ENCODE data around the gene NOP9.

Gene NOP9

GRCh38 chr14:24355009-24355408 is 55.4 kb downstream of the NOP9 start:
- no peak for TF ChIP-seq CTCF (IDR thresholded peaks at IDR 0.05; ENCODE audit: insufficient read depth, low read length, poor library complexity, severe bottlenecking)
- no peak for TF ChIP-seq EZH2phosphoT487 (conservative IDR thresholded peaks at IDR 0.05; ENCODE audit: low read length)
- Histone ChIP-seq H3K9me3 (ENCODE audit: insufficient read depth, low read length) (no peaks in the 10 kb centered on the region), H3K27ac (ENCODE audit: low read depth, low read length) (no peak overlapping the region), H3K4me3 (ENCODE audit: insufficient read depth, low read length, poor library complexity, severe bottlenecking) (no peak overlapping the region), H3K79me2 (ENCODE audit: insufficient read depth, low read length) (no peaks in the 10 kb centered on the region), H4K20me1 (ENCODE audit: low read depth, low read length) (no peaks in the 10 kb centered on the region), H2AFZ (ENCODE audit: low read depth, low read length, severe bottlenecking) (no peak overlapping the region), H3K9ac (ENCODE audit: low read length) (no peak overlapping the region), H3K27me3 (ENCODE audit: low read length) (no peaks in the 10 kb centered on the region), H3K36me3 (ENCODE audit: low read length) (no peaks in the 10 kb centered on the region), H3K9me2 (replicated peaks; ENCODE audit: insufficient read depth, low read length) (no peaks in the 10 kb centered on the region), H3F3A (ENCODE audit: insufficient read depth) (no peaks in the 10 kb centered on the region), H3K4me2 (ENCODE audit: low read depth, low read length, poor library complexity, severe bottlenecking) (no peak overlapping the region)

- Histone ChIP-seq H3K36me3 (ENCODE audit: low read length) (no peaks in the 10 kb centered on the region), H2AFZ (ENCODE audit: low read depth, low read length, severe bottlenecking) (no peak overlapping the region), H3F3A (ENCODE audit: insufficient read depth) (no peaks in the 10 kb centered on the region), H3K9ac (ENCODE audit: low read length) (no peak overlapping the region), H3K27me3 (ENCODE audit: low read length) (no peaks in the 10 kb centered on the region), H3K9me2 (replicated peaks; ENCODE audit: insufficient read depth, low read length) (no peaks in the 10 kb centered on the region), H3K9me3 (ENCODE audit: insufficient read depth, low read length) (no peaks in the 10 kb centered on the region), H3K4me2 (ENCODE audit: low read depth, low read length, poor library complexity, severe bottlenecking) (no peak overlapping the region), H3K79me2 (ENCODE audit: insufficient read depth, low read length) (no peaks in the 10 kb centered on the region), H3K27ac (ENCODE audit: low read depth, low read length) (no peak overlapping the region), H3K4me3 (ENCODE audit: insufficient read depth, low read length, poor library complexity, severe bottlenecking) (no peak overlapping the region), H4K20me1 (ENCODE audit: low read depth, low read length) (no peaks in the 10 kb centered on the region)
- TF ChIP-seq EZH2phosphoT487 (conservative IDR thresholded peaks at IDR 0.05; ENCODE audit: low read length) = no peak
- TF ChIP-seq CTCF (IDR thresholded peaks at IDR 0.05; ENCODE audit: insufficient read depth, low read length, poor library complexity, severe bottlenecking) = no peak
Observed at GRCh38 chr14:24356208-24356607, 56.6 kb downstream of the NOP9 start.

Measured in SU-DHL-6 (cell line).